Measurements from ENCODE around the gene CLIC1.

GRCh38 chr6:31693535-31693934 lies 42.8 kb downstream of the CLIC1 start:
- TF ChIP-seq CTCF (IDR thresholded peaks at IDR 0.05) (no peak), POLR2A (IDR thresholded peaks at IDR 0.05) (no peak)
